Chondrocyte (in vitro differentiated cells): ENCODE results near the gene TBL1Y. TPM values are rescaled to one million over a fixed set of nuclear protein-coding genes. Genes with fewer than 3 reads are reported as not detected.

ENCODE experiments used
- DNase-seq: peaks from one replicate; pipeline ENCODE4 v3.0.0; 2021; ENCODE audit warnings: mixed read lengths, low spot score
- H3K27ac Mint-ChIP-seq: one replicate; pipeline ENCODE4 v1.8.0; 2021; ENCODE audit warnings: mild to moderate bottlenecking, moderate library complexity, mixed read lengths; ENCODE audit not compliant: unreplicated experiment
- H3K27me3 Mint-ChIP-seq: 2 replicates; pipeline ENCODE4 v1.8.0; 2021; ENCODE audit warnings: low read depth, mixed read lengths
- H3K36me3 Mint-ChIP-seq: 2 replicates; pipeline ENCODE4 v1.8.0; 2021; ENCODE audit warnings: low read depth, mixed read lengths
- H3K4me1 Mint-ChIP-seq: 2 replicates; pipeline ENCODE4 v1.8.0; 2021; ENCODE audit warnings: low read depth, mild to moderate bottlenecking, mixed read lengths
- H3K4me3 Mint-ChIP-seq: one replicate; pipeline ENCODE4 v1.8.0; 2021; ENCODE audit warnings: mild to moderate bottlenecking, moderate library complexity, mixed read lengths; ENCODE audit not compliant: unreplicated experiment
- H3K9me3 Mint-ChIP-seq: 2 replicates; pipeline ENCODE4 v1.8.0; 2021; ENCODE audit warnings: low read depth, mixed read lengths
- CTCF ChIP-seq: fragments of 200-600 bp; sonication (generic); IDR thresholded peaks from 2 replicates; pipeline ENCODE4 v1.5.0; 2021; ENCODE audit warnings: antibody characterized with exemption, mild to moderate bottlenecking, moderate library complexity
- total RNA-seq: library from RNA; stranded (reverse); gene quantifications from 3 replicates; pipeline ENCODE4 v1.2.1, GENCODE V29; 2021

Gene TBL1Y
- total RNA-seq, 1 donor from 2014 or later, result not detected

- Mint-ChIP-seq H3K36me3 (no peaks in the 10 kb centered on the region), H3K4me1 (no peaks in the 10 kb centered on the region), H3K27me3 (no peaks in the 10 kb centered on the region), H3K4me3 (no peak overlapping the region), H3K27ac (no peak overlapping the region), H3K9me3 (no peaks in the 10 kb centered on the region)
- TF ChIP-seq CTCF, result no peak
- no peak for DNase-seq
Measured at GRCh38 chrY:7097021-7097420, 186.5 kb downstream of the TBL1Y start.

GRCh38 chrY:7099742-7100141 is 189.2 kb downstream of the TBL1Y start:
- TF ChIP-seq CTCF, result no peak
- H3K36me3 Mint-ChIP-seq, result no peaks in the 10 kb centered on the region
- H3K4me1 Mint-ChIP-seq, result no peaks in the 10 kb centered on the region
- no peak overlapping the region for H3K4me3 Mint-ChIP-seq
- no peak for DNase-seq
- no peaks in the 10 kb centered on the region for H3K27me3 Mint-ChIP-seq
- no peaks in the 10 kb centered on the region for H3K9me3 Mint-ChIP-seq
- no peak overlapping the region for H3K27ac Mint-ChIP-seq

GRCh38 chrY:7102680-7103079 is 192.2 kb downstream of the TBL1Y start:
- DNase-seq, result no peak
- no peaks in the 10 kb centered on the region for H3K4me1 Mint-ChIP-seq
- no peaks in the 10 kb centered on the region for H3K36me3 Mint-ChIP-seq
- H3K9me3 Mint-ChIP-seq, result no peaks in the 10 kb centered on the region
- no peak overlapping the region for H3K4me3 Mint-ChIP-seq
- TF ChIP-seq CTCF, result no peak
- no peak overlapping the region for H3K27ac Mint-ChIP-seq
- H3K27me3 Mint-ChIP-seq, result no peaks in the 10 kb centered on the region

GRCh38 chrY:7107179-7107578 is 196.7 kb downstream of the TBL1Y start:
- Mint-ChIP-seq H3K4me1 (no peaks in the 10 kb centered on the region), H3K4me3 (no peak overlapping the region), H3K27me3 (no peaks in the 10 kb centered on the region), H3K9me3 (no peaks in the 10 kb centered on the region), H3K36me3 (no peaks in the 10 kb centered on the region), H3K27ac (no peak overlapping the region)
- no peak for TF ChIP-seq CTCF
- DNase-seq, result no peak

- no peak for TF ChIP-seq CTCF
- Mint-ChIP-seq H3K36me3 (no peaks in the 10 kb centered on the region), H3K27ac (no peak overlapping the region), H3K9me3 (no peaks in the 10 kb centered on the region), H3K4me3 (no peak overlapping the region), H3K4me1 (no peaks in the 10 kb centered on the region), H3K27me3 (no peaks in the 10 kb centered on the region)
- DNase-seq, result no peak
Measured at GRCh38 chrY:7110086-7110485, 199.6 kb downstream of the TBL1Y start.
